ENCODE data around the gene TUBB1. TPM values are rescaled to one million over a fixed set of nuclear protein-coding genes. Genes with fewer than 3 reads are reported as not detected.

TUBB1 gene
- polyA plus RNA-seq, 1 donor (not counting 4 experiments of a cell fraction or from before 2014, with no cell fraction given) = 0.03 TPM

GRCh38 chr20:59048681-59049030, 29.4 kb downstream of the TUBB1 start:
- Histone ChIP-seq H3K9ac (ENCODE audit: control insufficient read depth, extremely low read depth, insufficient read depth, low read length) (no peak overlapping the region), H3K9me1 (ENCODE audit: control insufficient read depth, extremely low read depth, insufficient read depth, low read length) (no peaks in the 10 kb centered on the region), H3K79me2 (ENCODE audit: control insufficient read depth, insufficient read depth, low read length) (no peaks in the 10 kb centered on the region), H4K20me1 (ENCODE audit: control insufficient read depth, extremely low read depth, insufficient read depth, low read length) (no peaks in the 10 kb centered on the region), H3K36me3 (ENCODE audit: control insufficient read depth in 2 of 2, extremely low read depth in 1 of 2, insufficient read depth in 2 of 2, low read length in 2 of 2) (no peaks in the 10 kb centered on the region), H3K4me1 (ENCODE audit: control insufficient read depth, extremely low read depth, insufficient read depth, low read length) (peaks cover 3% of the 10 kb centered on the region), H3K27ac (ENCODE audit: control insufficient read depth, insufficient read depth, low read length) (no peak overlapping the region), H3K4me2 (ENCODE audit: control insufficient read depth, extremely low read depth, insufficient read depth, low read depth, low read length) (no peak overlapping the region), H2AFZ (ENCODE audit: control insufficient read depth, low read length) (no peak overlapping the region), H3K9me3 (ENCODE audit: control insufficient read depth, low read depth, low read length) (no peaks in the 10 kb centered on the region), H3K27me3 (ENCODE audit: control insufficient read depth, extremely low read depth, insufficient read depth, low read length) (no peaks in the 10 kb centered on the region), H3K4me3 (ENCODE audit: control insufficient read depth in 2 of 3, extremely low read depth in 1 of 3, insufficient read depth in 2 of 3, low read depth in 1 of 3, low read length in 3 of 3) (no peak overlapping the region)
- dilution Hi-C loops (cut with MboI; ENCODE audit: extremely low pct_ligation_motif_present, low sequenced_read_pairs) = no loop called here
- DNase-seq (ENCODE audit: low read depth, low spot score) (no peak), FAIRE-seq (no peak)
- no peak for TF ChIP-seq CTCF (optimal IDR thresholded peaks at IDR 0.05 in 1 of 3, IDR thresholded peaks at IDR 0.05 in 1 of 3, conservative IDR thresholded peaks at IDR 0.05 in 1 of 3; ENCODE audit: extremely low read depth in 1 of 3, insufficient read depth in 2 of 3, low read length in 3 of 3)
- TF ChIP-seq EZH2 (IDR thresholded peaks at IDR 0.05; ENCODE audit: low read length) = no peak

GRCh38 chr20:59050437-59050836, 31.2 kb downstream of the TUBB1 start:
- Histone ChIP-seq H3K79me2 (ENCODE audit: control insufficient read depth, insufficient read depth, low read length) (no peaks in the 10 kb centered on the region), H3K36me3 (ENCODE audit: control insufficient read depth in 2 of 2, extremely low read depth in 1 of 2, insufficient read depth in 2 of 2, low read length in 2 of 2) (no peaks in the 10 kb centered on the region), H2AFZ (ENCODE audit: control insufficient read depth, low read length) (no peak overlapping the region), H3K9ac (ENCODE audit: control insufficient read depth, extremely low read depth, insufficient read depth, low read length) (no peak overlapping the region), H4K20me1 (ENCODE audit: control insufficient read depth, extremely low read depth, insufficient read depth, low read length) (no peaks in the 10 kb centered on the region), H3K27ac (ENCODE audit: control insufficient read depth, insufficient read depth, low read length) (no peak overlapping the region), H3K27me3 (ENCODE audit: control insufficient read depth, extremely low read depth, insufficient read depth, low read length) (no peaks in the 10 kb centered on the region), H3K4me2 (ENCODE audit: control insufficient read depth, extremely low read depth, insufficient read depth, low read depth, low read length) (no peak overlapping the region), H3K4me3 (ENCODE audit: control insufficient read depth in 2 of 3, extremely low read depth in 1 of 3, insufficient read depth in 2 of 3, low read depth in 1 of 3, low read length in 3 of 3) (no peak overlapping the region), H3K4me1 (ENCODE audit: control insufficient read depth, extremely low read depth, insufficient read depth, low read length) (no peaks in the 10 kb centered on the region), H3K9me3 (ENCODE audit: control insufficient read depth, low read depth, low read length) (no peaks in the 10 kb centered on the region), H3K9me1 (ENCODE audit: control insufficient read depth, extremely low read depth, insufficient read depth, low read length) (no peaks in the 10 kb centered on the region)
- TF ChIP-seq EZH2 (IDR thresholded peaks at IDR 0.05; ENCODE audit: low read length) = no peak
- dilution Hi-C loops (cut with MboI; ENCODE audit: extremely low pct_ligation_motif_present, low sequenced_read_pairs) = no loop called here
- no peak for FAIRE-seq
- no peak for DNase-seq (ENCODE audit: low read depth, low spot score)

DNA sequence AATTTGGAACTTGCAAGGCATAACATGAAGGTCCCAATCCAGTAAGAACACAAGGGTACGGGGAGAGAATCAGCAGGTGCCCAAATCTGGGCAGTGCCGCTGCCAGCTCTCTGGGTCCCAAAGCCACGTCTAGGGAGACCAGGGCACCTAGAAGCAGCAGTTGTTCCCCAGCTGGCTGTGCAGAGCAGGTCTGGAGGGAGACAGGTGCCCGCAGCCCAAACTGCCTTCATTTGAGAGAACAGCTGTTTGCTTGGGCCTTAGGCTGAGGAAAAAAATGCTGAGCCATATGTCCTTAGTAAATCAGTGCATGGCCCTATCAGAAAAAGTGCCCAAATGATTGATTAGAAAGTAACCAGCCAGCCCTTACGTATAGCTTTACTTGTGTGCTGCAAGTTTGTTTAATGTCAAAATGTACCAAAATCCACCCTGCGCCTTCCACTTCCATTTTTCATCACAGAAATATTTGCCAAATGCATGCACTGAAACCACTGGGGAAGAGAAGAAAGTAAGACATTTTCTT, 32.5 kb downstream of the TUBB1 start:
- no peaks in the 10 kb centered on the region for H3K9me1 ChIP-seq (ENCODE audit: control insufficient read depth, extremely low read depth, insufficient read depth, low read length)
- H3K79me2 ChIP-seq (ENCODE audit: control insufficient read depth, insufficient read depth, low read length) = no peaks in the 10 kb centered on the region
- no peak overlapping the region for H3K4me3 ChIP-seq (ENCODE audit: control insufficient read depth in 2 of 3, extremely low read depth in 1 of 3, insufficient read depth in 2 of 3, low read depth in 1 of 3, low read length in 3 of 3)
- H3K27ac ChIP-seq (ENCODE audit: control insufficient read depth, insufficient read depth, low read length) = no peak overlapping the region
- DNase-seq (ENCODE audit: low read depth, low spot score) = no peak
- TF ChIP-seq CTCF (optimal IDR thresholded peaks at IDR 0.05 in 1 of 3, IDR thresholded peaks at IDR 0.05 in 1 of 3, conservative IDR thresholded peaks at IDR 0.05 in 1 of 3; ENCODE audit: extremely low read depth in 1 of 3, insufficient read depth in 2 of 3, low read length in 3 of 3) (no peak), EZH2 (IDR thresholded peaks at IDR 0.05; ENCODE audit: low read length) (no peak)
- no peaks in the 10 kb centered on the region for H3K9me3 ChIP-seq (ENCODE audit: control insufficient read depth, low read depth, low read length)
- H4K20me1 ChIP-seq (ENCODE audit: control insufficient read depth, extremely low read depth, insufficient read depth, low read length) = no peaks in the 10 kb centered on the region
- no peak overlapping the region for H2AFZ ChIP-seq (ENCODE audit: control insufficient read depth, low read length)
- no peaks in the 10 kb centered on the region for H3K36me3 ChIP-seq (ENCODE audit: control insufficient read depth in 2 of 2, extremely low read depth in 1 of 2, insufficient read depth in 2 of 2, low read length in 2 of 2)
- dilution Hi-C loops (cut with MboI; ENCODE audit: extremely low pct_ligation_motif_present, low sequenced_read_pairs) = no loop called here
- H3K4me2 ChIP-seq (ENCODE audit: control insufficient read depth, extremely low read depth, insufficient read depth, low read depth, low read length) = no peak overlapping the region
- no peaks in the 10 kb centered on the region for H3K27me3 ChIP-seq (ENCODE audit: control insufficient read depth, extremely low read depth, insufficient read depth, low read length)
- no peak overlapping the region for H3K9ac ChIP-seq (ENCODE audit: control insufficient read depth, extremely low read depth, insufficient read depth, low read length)
- FAIRE-seq = no peak
- H3K4me1 ChIP-seq (ENCODE audit: control insufficient read depth, extremely low read depth, insufficient read depth, low read length) = no peaks in the 10 kb centered on the region

Data from keratinocyte (primary cell).